ENCODE data around the gene EEF2. TPM values are rescaled to one million over a fixed set of nuclear protein-coding genes. Genes with fewer than 3 reads are reported as not detected.
"Not testable (repeated sequence)": the region's sequence is repeated elsewhere in the genome, so short reads cannot be mapped to it uniquely, and the experiment has no call there.

EEF2 gene
- total RNA-seq, 1 donor from 2014 or later: 4,009 TPM

DNA sequence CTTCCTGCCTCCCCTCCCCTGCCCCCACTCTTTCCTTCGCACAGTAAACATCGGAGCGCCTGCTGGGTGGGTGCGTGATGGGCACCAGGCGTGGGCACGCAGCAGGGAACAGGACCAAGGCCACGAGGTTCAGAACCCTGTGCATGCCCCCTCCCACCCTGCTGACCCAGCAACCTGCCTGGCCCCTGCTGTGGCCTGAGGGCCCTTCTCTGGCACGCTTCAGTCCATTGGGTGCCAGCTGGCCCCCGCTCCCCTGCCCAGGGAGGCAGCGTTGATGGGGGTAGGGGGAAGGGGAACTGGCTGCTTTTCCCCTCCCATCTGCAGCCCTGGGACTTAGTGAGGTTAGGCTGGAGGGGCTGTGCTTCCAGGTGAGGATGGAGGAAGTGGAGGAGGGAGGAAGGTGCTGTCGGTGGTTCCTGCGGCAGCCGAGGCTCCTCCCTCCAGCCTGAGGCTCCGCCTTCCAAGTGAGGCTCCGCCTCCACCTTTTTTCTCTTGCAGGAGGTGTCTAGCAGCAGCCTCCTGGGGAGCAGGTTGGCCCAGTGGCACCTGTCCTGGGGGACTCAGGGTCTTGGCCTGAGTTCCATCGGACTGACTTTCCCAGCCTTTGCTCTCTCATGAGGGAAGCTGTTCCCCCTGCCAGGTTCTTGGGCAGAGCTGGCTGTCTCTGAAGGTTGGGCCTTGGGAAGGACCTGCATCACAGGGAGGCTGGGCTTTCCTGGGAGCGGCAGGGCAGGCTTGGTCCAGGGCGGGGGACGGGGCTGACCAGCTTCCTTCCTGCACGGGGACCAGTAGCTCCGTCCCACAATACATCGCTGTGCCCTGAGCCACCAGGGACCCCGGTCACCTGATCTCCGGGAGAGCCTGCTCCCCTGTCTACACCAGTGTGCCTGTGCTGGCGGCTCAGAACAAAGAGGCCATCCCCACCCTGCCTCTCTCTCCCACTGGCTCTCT is 29.6 kb upstream of the EEF2 start:
- DNase-seq (ENCODE audit: low read depth, low spot score): no peak

DNA sequence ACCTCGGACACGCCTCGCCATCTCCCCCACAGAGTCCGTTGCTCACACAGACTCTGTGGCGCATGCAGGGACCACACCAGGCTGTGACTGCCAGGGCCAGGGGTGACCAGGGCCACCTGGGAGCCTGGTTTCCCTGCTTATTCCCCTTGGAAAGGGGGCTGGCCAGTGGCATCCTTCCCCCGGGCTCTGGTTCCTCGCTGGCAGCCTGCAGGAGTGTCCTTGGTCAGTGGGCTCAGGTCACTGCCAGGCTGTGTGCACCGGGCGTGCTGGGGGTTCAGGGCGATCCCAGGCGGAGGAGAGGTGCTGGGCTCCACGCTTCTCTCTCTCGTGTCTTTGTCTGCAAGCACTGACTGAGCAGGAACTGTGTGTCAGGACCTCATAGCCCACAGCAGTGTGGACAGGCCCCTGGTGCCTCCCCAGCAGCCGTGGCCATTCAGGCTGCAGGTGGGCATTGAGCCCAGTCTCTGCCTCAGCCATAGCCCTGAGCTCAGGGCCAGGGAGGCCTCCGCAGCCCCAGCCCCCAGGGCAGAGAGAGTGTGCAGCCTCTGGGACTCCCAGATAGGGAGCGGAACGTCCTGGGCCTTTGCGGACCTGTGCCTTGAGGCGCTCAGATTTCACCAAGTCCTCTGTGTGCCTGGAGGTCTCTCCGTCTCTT is 28.8 kb upstream of the EEF2 start:
- DNase-seq (ENCODE audit: low read depth, low spot score): no peak

DNA sequence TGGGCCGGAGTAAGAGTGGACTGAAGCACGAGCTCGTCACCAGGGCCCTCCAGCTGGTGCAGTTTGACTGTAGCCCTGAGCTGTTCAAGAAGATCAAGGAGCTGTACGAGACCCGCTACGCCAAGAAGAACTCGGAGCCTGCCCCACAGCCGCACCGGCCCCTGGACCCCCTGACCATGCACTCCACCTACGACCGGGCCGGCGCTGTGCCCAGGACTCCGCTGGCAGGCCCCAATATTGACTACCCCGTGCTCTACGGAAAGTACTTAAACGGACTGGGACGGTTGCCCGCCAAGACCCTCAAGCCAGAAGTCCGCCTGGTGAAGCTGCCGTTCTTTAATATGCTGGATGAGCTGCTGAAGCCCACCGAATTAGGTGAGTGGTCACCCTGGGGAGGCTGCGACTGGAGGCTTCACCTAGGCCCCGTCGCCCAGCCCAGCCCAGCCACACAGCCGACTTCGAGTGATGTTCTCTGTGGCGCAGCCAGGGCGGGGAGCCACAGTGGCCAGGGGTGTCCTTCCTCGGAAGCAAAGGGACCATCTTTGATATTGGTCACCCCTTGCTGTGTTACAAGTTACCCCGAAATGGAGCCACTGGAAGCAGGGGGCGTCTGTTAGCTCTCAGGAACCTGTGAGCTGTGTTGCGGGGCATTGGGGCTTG is 27.8 kb upstream of the EEF2 start:
- no peak for DNase-seq (ENCODE audit: low read depth, low spot score)

DNA sequence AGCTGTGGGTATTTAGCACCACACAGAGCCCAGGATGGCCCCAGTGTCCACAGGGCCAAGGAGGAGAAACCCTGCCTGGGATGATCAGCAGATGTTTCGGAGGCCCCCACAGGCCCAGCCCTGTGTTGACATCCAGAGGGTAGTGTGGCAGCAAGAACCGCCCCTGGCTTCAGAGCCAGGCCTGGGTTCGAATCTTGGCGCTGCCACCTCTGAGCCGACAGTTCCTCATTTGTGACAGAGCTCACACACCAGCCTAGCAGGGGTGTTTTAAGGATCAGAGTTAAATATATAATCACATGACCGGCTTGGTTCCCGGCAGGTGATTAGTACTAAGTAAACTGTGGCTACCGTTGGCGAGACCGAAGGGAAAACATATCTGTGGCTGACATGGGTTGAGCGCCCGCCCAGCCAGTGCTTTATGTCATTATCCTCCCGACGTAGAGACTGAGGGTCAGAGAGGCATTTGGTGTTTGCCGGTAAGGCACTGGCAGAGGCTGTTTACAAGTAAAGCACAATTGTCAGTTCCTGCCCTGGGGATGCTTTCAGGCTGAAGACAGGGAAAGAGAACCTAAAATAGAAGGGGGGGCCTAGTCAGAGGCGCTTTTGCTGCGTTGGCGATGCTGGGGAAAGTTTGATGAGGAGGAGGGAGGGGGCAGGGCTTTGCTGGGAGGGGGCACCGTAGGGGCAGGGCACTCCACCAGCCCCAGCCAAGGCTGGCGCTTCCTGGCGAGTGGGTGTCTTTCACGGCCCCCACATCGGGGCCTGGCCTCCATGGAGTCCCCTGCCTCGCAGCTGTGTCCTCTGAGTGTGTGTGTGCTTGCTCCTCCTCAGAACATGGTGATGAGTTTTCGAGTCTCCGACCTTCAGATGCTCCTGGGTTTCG is 27.1 kb upstream of the EEF2 start:
- DNase-seq (ENCODE audit: low read depth, low spot score): no peak

DNA sequence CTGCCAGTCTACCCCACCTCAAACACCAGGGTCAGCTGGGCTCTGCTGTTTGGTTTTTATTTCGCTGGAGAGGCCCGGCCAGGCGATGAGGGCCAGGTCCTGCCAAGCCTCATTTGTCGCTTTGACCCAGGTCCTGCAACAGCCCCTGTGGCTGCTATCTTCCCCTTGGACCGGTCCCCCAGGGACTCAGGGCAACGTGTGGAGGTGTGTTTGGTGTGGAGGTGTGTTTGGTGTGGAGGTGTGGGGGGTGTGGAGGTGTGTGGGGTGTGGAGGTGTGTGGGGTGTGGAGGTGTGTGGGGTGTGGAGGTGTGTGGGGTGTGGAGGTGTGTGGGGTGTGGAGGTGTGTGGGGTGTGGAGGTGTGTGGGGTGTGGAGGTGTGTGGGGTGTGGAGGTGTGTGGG is 26.2 kb upstream of the EEF2 start:
- not testable (repeated sequence) for DNase-seq (ENCODE audit: low read depth, low spot score)

DNA sequence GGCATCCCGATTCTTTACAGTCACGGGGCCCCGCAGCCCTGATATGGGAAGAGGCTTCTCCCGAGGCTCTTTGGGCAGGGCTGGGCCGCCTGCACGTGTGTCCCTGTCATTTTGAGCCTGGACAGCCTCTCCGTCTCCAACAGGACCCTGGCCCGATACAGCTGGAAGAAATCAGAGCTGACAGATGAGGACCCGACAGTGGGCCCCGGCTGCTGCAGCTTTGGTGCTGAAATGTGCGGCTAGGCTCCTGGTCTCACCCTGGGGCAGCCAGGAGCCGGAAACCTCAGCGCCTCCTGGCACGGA is 25.5 kb upstream of the EEF2 start:
- no peak for DNase-seq (ENCODE audit: low read depth, low spot score)

DNA sequence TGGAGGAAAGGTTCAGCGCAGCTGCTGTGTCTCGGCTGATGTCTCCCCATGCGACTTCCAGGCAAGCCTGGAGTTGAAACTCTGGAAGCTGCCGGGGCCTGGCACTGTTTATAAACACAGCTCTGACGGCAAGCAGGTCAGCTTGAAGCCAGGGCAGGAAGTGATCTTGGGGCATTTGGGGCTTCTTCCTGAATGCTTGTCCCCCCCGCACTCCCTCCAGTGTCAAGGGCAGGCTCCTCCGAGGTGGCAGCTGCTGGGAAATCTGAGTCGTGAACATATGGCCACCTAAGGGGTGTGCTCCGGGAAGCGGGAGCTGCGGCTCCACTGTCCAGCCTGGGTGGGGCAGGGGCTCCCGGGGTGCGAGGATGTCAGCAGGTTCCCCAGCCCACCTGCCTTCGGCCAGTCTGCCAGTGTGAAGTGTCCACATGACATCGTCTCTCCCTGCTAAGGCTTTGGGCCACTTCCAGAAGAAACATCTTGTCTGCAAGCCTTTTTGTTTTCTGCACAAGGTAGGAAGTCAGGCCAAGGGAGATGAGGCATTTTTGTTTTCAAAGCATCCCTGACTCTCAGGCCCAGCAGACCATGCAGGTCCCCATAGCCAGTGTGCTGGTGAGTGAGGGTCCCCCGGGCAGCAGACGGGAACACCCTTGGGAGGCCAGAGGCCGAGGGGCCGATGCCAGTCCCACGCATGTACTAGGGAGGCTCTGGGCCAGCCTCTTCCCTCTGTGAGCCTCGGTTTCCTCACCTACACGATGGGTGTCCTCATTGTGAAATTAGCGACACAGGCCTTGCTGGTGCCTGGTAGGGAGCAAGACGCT is 24.9 kb upstream of the EEF2 start:
- no peak for DNase-seq (ENCODE audit: low read depth, low spot score)

DNA sequence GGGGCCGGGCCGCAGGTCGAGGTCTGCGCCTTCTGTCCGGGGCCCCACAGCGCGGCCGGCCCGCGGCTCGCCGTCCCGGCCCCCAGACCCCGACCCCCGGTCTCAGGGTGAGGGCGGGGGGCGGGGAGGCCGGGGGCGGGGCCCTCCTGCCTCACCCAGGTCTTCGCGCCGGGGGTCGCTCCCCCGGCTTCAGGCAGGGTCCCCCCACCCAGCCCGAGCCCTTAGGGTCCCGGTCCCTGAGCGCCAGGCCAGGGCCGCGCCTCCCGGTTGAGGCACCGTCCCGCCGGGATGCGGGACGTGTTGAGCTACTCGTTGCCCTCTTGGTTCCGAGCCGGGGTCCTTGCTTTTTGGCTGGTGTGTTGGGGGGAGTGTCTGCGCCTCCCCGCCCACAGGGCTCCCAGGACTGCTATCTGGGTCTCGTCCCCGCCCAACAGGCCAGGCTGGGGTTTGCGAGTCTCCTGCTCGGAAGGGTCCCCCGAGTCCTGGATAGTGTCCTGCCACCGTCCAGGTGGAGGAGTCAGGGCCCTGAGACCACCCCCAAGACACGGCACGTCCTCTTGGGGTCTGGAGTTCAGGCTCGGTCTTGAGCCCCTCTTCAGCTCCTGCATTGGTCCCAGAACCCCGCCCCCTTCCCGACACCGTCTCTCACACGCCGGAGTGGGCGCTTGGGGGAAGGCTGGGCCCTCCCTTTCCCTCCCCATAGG is 22.7 kb upstream of the EEF2 start:
- DNase-seq (ENCODE audit: low read depth, low spot score): no peak

DNA sequence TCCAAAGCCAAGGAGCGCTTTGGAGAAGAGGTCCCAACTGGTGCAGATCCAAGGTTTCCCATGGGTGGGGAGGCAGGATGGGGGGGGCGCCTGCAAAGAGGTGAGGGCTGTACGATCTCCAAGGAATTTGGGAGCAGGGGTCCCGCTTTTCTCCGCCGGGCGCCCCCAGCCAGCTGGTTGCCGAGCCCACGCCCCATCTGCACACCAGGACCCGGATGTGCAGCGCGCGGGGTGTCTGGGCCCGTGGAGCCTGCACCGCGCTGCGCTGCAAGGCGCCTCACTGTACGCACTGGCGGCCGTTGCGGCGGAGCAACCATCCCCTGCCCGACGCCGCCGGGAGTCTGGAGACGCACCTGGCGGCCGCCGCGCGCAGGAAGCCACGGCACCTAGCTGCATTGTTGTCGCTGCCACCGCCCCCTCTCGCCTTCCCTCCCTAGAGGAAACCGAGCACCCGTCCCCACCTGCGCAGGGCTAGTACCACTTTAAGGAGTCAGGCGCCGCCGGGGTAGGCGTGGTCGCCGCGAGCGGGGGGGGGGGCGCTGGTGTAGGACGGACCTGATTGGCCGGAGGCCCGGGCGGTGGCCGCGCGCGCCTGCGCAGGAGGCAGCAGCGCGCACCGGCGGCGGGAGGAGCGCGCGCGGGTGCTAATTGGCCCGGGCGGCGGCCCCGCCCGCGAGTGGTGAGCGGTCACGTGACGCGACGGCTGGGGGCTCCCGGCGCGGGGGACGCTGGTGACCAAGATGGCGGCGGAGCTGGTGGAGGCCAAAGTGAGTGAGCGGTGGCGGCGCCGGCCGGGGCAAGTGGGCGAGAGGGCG is 22.0 kb upstream of the EEF2 start, which contains the start of gene PIAS4:
Gene PIAS4 (plus strand): TSS at position 716 of the 815 bp plus-strand sequence. CDS start 25 bp downstream, at position 741.
- peak; percentile 68 for DNase-seq (ENCODE audit: low read depth, low spot score)

DNA sequence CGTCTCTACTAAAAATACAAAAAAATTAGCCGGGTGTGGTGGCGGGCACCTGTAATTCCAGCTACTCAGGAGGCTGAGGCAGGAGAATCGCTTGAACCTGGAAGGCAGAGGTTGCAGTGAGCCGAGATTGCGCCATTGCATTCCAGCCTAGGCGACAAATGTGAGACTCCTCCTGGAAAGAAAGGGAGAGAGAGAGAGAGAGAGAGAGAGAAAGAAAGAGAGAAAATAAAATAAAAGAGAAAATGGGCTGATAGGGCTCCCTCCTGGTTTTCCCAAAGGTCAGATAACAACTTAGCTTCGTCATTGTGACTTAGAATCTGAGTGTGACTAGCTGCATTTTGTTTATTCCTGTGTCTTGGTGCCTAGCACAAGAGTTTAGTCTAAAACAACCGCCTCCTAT is 20.2 kb upstream of the EEF2 start:
- DNase-seq (ENCODE audit: low read depth, low spot score): not testable (repeated sequence)

DNA sequence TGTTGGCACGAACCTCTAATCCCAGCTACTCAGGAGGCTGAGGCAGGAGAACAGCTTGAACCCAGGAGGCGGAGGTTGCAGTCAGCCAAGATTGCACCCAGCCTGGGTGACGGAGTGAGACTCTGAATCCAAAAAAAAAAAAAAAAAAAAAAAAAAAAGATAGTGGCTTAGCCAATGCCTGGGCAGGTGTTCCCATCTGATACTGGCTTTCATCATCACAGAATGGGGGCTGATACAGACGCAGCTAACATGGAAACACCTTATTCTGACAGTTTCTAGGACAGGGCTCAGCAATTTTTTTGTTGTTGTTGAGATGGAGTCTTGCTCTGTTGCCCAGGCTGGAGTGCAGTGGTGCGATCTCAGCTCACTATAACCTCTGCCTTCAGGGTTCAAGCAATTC is 15.5 kb upstream of the EEF2 start:
- DNase-seq (ENCODE audit: low read depth, low spot score): not testable (repeated sequence)

DNA sequence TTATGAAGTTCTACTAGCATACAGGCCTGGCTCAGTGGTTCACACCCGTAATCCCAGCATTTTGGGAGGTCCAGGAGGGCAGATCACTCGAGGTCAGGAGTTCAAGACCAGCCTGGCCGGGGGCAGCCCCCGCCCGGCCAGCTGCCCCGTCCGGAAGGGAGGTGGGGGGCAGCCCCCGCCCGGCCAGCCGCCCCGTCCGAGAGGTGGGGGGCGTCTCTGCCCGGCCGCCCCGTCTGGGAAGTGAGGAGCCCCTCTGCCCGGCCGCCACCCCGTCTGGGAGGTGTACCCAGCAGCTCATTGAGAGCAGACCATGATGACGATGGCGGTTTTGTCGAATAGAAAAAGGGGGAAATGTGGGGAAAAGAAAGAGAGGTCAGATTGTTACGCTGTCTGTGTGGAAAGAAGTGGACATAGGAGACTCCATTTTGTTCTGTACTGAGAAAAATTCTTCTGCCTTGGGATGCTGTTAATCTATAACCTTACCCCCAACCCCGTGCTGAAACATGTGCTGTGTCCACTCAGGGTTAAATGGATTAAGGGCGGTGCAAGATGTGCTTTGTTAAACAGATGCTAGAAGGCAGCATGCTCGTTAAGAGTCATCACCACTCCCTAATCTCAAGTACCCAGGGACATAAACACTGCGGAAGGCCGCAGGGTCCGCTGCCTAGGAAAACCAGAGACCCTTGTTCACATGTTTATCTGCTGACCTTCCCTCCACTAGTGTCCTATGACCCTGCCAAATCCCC is 13.6 kb upstream of the EEF2 start:
- not testable (repeated sequence) for DNase-seq (ENCODE audit: low read depth, low spot score)

DNA sequence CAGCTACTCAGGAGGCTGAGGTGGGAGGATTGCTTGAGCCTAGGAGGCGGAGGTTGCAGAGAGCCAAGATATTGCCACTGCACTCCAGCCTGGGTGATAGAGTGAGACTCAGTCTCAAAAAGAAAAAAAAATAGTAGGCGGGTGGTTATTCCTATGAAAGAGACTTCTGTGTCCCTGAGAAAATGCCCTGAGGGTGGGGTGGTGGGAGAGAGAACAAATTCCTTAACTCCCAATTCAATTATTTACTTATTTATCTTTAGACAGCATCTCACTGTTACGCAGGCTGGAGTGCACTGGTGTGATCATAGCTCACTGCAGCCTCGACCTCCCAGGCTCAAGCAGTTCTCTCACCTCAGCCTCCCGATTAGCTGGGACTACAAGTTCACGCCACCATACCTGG is 10.3 kb upstream of the EEF2 start:
- DNase-seq (ENCODE audit: low read depth, low spot score): no peak

DNA sequence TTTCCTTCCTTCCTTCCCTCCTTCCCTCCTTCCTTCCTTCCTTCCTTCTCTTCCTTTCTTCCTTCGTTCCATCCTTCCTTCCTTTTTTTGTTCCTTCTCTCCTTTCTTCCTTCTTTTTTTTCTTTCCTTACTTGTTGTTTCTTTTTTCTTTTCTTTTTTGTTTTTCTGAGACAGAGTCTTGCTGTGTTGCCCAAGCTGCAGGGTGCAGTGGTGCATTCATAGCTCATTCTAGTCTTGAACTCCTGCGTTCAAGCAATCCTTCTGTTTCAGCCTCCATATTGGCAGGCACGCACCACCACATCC is 5.5 kb upstream of the EEF2 start:
- no peak for DNase-seq (ENCODE audit: low read depth, low spot score)

DNA sequence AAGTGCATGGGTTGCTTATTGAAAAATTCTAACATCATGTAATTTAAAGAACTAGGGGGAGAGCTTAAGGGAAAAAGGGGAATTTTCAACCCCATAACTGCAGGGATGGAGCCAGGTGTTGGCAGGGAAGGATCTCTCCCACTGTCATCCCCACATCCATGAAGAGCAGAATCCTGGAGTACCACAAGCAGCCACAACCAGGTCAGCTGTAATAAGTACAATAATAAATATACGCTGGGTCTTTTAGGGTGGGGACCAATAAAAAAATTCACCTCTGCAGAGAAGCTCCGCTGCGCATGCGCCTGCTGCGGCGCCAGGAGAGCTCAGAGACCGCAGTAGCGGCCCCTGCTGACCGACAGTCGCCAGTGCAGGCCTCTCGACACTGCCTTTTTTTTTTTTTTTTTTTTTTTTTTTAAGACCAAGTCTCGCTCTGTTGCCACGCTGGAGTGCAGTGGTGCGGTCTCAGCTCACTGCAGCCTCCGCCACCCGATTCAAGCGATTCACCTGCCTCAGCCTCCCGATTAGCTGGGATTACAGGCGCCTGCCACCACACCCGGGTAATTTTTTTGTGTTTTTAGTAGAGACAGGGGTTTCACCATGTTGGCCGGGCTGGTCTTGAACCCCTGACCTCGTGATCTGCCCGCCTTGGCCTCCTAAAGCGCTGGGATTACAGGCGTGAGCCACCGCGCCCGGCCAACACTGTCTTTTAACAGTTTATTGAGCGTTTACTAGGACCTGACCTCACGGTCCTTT is 2.5 kb upstream of the EEF2 start:
- DNase-seq (ENCODE audit: low read depth, low spot score): no peak

DNA sequence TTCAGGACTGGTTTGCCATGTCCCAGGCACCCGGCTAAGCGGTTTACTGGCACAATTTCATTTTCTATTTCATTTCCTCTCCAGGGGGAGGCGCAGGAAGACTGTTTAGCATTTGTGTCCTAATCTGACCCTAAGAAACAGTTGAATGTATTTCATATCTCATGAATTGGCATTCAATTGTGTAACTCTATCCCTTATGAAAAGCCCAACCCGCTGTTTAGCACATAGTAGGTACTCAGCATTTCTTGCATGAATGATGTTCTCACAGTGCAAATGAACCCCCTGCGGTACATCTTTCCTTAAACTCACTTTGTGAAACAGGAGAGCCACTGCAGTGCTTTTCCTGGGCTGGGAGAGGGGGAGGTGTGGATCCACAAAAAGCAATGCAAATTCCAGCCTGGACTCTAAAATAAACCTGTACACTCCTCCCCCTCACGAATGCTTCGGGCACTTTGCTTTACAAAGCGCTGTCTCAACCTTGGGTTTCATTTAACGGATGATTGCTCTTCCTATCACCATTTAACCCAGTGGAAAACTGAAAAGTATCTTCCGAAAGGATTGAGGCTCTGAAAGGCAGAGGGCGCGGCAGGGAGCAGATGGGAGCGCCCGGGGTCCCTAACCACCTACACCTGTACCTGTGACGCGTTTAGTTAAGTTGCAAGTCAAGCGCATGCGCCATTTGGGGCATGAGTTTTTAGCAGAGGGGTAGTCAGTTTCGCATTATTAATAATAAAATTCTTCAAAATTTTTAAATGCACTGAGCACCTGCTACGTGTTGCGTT is 1.2 kb upstream of the EEF2 start:
- peak; percentile 58 for DNase-seq (ENCODE audit: low read depth, low spot score)

All from pulmonary artery endothelial cell (primary cell).